GM23248 (cell line): ENCODE results near the gene MYO1D. TPM values are rescaled to one million over a fixed set of nuclear protein-coding genes. Genes with fewer than 3 reads are reported as not detected.
A peak's percentile ranks its signal among the peaks of the same experiment; 100 is the strongest.

ENCODE experiments used
- DNase-seq: peaks from one replicate; pipeline ENCODE4 v3.0.0-alpha.2; 2015
- H2AFZ ChIP-seq: fragments of 200-600 bp; sonication (generic); 2 replicates; pipeline ENCODE4 v1.6.1; 2016; ENCODE audit warnings: antibody characterized with exemption
- H3F3A ChIP-seq: fragments of 200-600 bp; sonication (generic); 2 replicates; pipeline ENCODE4 v1.6.1; 2016; ENCODE audit warnings: mild to moderate bottlenecking, antibody characterized with exemption, mixed run types; ENCODE audit not compliant: insufficient read depth
- H3K27ac ChIP-seq: fragments of 200-600 bp; sonication (generic); 2 replicates; pipeline ENCODE4 v1.5.1; 2016; ENCODE audit warnings: mild to moderate bottlenecking
- H3K27me3 ChIP-seq: fragments of 200-600 bp; sonication (generic); replicated peaks from 2 replicates; pipeline ENCODE4 v1.6.1; 2016; ENCODE audit warnings: mild to moderate bottlenecking; ENCODE audit not compliant: insufficient read depth
- H3K36me3 ChIP-seq: fragments of 200-600 bp; sonication (generic); 2 replicates; pipeline ENCODE4 v1.6.1; 2016; ENCODE audit warnings: low read depth, mild to moderate bottlenecking
- H3K4me1 ChIP-seq: fragments of 200-600 bp; sonication (generic); 2 replicates; pipeline ENCODE4 v1.6.1; 2016; ENCODE audit warnings: mild to moderate bottlenecking; ENCODE audit not compliant: insufficient read depth
- H3K4me2 ChIP-seq: fragments of 200-600 bp; sonication (generic); one replicate; pipeline ENCODE4 v1.6.1; 2016; ENCODE audit warnings: mild to moderate bottlenecking; ENCODE audit not compliant: unreplicated experiment
- H3K4me3 ChIP-seq: fragments of 200-600 bp; sonication (generic); 2 replicates; pipeline ENCODE4 v1.5.1; 2016; ENCODE audit warnings: mild to moderate bottlenecking
- H3K79me2 ChIP-seq: fragments of 200-600 bp; sonication (generic); 2 replicates; pipeline ENCODE4 v1.6.1; 2016; ENCODE audit warnings: mild to moderate bottlenecking; ENCODE audit not compliant: insufficient read depth
- H3K9ac ChIP-seq: fragments of 200-600 bp; sonication (generic); 2 replicates; pipeline ENCODE4 v1.6.1; 2016; ENCODE audit warnings: mild to moderate bottlenecking
- H3K9me2 ChIP-seq: fragments of 200-600 bp; sonication (generic); 2 replicates; pipeline ENCODE4 v1.6.1; 2016; ENCODE audit warnings: mixed run types, mild to moderate bottlenecking, moderate library complexity; ENCODE audit not compliant: insufficient read depth
- H3K9me3 ChIP-seq: fragments of 200-600 bp; sonication (generic); one replicate; pipeline ENCODE4 v1.6.1; 2017; ENCODE audit warnings: low read depth
- H4K20me1 ChIP-seq: fragments of 200-600 bp; sonication (generic); 2 replicates; pipeline ENCODE4 v1.6.0; 2016; ENCODE audit not compliant: insufficient read depth
- EZH2 ChIP-seq: fragments of 200-600 bp; sonication (generic); IDR thresholded peaks from 2 replicates; pipeline ENCODE4 v1.6.1; 2018; ENCODE audit warnings: antibody characterized with exemption, mild to moderate bottlenecking; ENCODE audit not compliant: insufficient read depth, poor library complexity, severe bottlenecking
- EZH2phosphoT487 ChIP-seq: fragments of 200-600 bp; sonication (generic); IDR thresholded peaks from 2 replicates; pipeline ENCODE4 v1.6.1; 2018; ENCODE audit warnings: antibody characterized with exemption, moderate library complexity, mild to moderate bottlenecking, low read depth; ENCODE audit not compliant: insufficient read depth
- WGBS, 2 experiments: methylation state at CpG; one replicate each; pipeline ENCODE4 v1.1.6; 2015 to 2017; ENCODE audit warnings: low lambda C conversion rate in 2 of 2, low coverage in 1 of 2; ENCODE audit errors: missing lambda C conversion rate in 2 of 2; 5-methylcytosine and 5-hydroxymethylcytosine counted together
- in situ Hi-C: fragments of 300-500 bp; cut with MboI; formaldehyde crosslinking; loops from 2 replicates; pipeline ENCODE4 v1.15.0; 2020
- polyA plus RNA-seq: library from polyadenylated mRNA; unstranded; fragments of >200 nt; fragmentation: Nextera tagmentation; extraction: Ambion mirVana; gene quantifications from 2 replicates; pipeline ENCODE4 v1.2.1, GENCODE V29; 2016
- total RNA-seq: library from RNA; depleted of rRNA; stranded (reverse); fragments of >200 nt; shearing (Covaris generic); gene quantifications from 2 replicates; pipeline ENCODE4 v1.2.3, GENCODE V29; 2014

MYO1D gene
- total and polyA plus RNA-seq, 2 experiments from 2014 or later: 54.1 to 99.5 TPM

DNA sequence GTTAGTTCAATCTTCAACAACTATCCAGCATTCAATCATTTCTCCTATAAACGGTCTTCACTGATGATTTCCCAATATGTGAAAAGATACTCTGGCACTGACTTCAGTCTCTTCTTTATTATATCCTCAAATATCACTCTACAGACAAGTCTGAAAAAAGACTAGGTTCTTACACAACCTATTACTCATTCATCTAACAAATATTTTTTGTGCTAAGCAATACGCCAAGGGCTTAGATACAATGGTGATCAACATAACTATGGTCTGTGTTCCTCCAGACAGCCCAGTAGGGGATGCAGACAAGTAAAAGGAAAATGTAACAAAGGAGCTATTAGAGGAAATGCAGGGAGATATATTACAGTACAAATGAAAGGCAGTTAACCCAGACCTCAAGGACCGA, 63.9 kb downstream of the MYO1D start:
- Histone ChIP-seq H3K27me3 (no peaks in the 10 kb centered on the region), H3K79me2 (peaks cover 57% of the 10 kb centered on the region), H3K36me3 (no peaks in the 10 kb centered on the region), H3K9ac (peak overlapping the region; percentile 56), H3K4me1 (peaks cover 31% of the 10 kb centered on the region), H3K9me2 (no peaks in the 10 kb centered on the region; the same call in 1 of the 2 replicates), H4K20me1 (no peaks in the 10 kb centered on the region), H3K4me3 (no peak overlapping the region), H2AFZ (no peak overlapping the region), H3K9me3 (no peaks in the 10 kb centered on the region), H3F3A (peaks cover 18% of the 10 kb centered on the region), H3K27ac (peak overlapping the region; percentile 78), H3K4me2 (peak overlapping the region; percentile 59)
- TF ChIP-seq EZH2 (no peak), EZH2phosphoT487 (no peak)
- peak; percentile 89 for DNase-seq
- 17 to 22% methylated on average over 3 of the region's 3 CpGs for WGBS, 2 experiments
- in situ Hi-C loops: no loop called here

GRCh38 chr17:32810690-32811089, 66.2 kb downstream of the MYO1D start:
- Histone ChIP-seq H3K9me2 (no peaks in the 10 kb centered on the region; the same call in 1 of the 2 replicates), H3K4me1 (peaks cover 42% of the 10 kb centered on the region), H3K36me3 (no peaks in the 10 kb centered on the region), H3K4me3 (no peak overlapping the region), H2AFZ (no peak overlapping the region), H3K27ac (no peak overlapping the region), H3K9ac (no peak overlapping the region), H4K20me1 (no peaks in the 10 kb centered on the region), H3K27me3 (no peaks in the 10 kb centered on the region), H3F3A (peaks cover 18% of the 10 kb centered on the region), H3K4me2 (no peak overlapping the region), H3K9me3 (no peaks in the 10 kb centered on the region), H3K79me2 (peaks cover 45% of the 10 kb centered on the region)
- TF ChIP-seq EZH2phosphoT487: no peak
- TF ChIP-seq EZH2: no peak
- 95 to 100% methylated on average over 5 of the region's 5 CpGs for WGBS, 2 experiments
- in situ Hi-C loops: no loop called here
- DNase-seq: no peak

GRCh38 chr17:32807577-32807976, 69.3 kb downstream of the MYO1D start:
- peaks cover 32% of the 10 kb centered on the region for H3F3A ChIP-seq
- peaks cover 27% of the 10 kb centered on the region for H3K79me2 ChIP-seq
- no peaks in the 10 kb centered on the region for H4K20me1 ChIP-seq
- H3K27ac ChIP-seq: no peak overlapping the region
- H3K4me2 ChIP-seq: no peak overlapping the region
- WGBS, 2 experiments: 81 to 92% methylated on average over 3 of the region's 3 CpGs
- H2AFZ ChIP-seq: no peak overlapping the region
- H3K4me1 ChIP-seq: peaks cover 60% of the 10 kb centered on the region
- in situ Hi-C loops: no loop called here
- H3K27me3 ChIP-seq: no peaks in the 10 kb centered on the region
- no peaks in the 10 kb centered on the region for H3K9me3 ChIP-seq
- H3K9me2 ChIP-seq: no peaks in the 10 kb centered on the region
- no peak for DNase-seq
- H3K4me3 ChIP-seq: no peak overlapping the region
- H3K36me3 ChIP-seq: no peaks in the 10 kb centered on the region
- TF ChIP-seq EZH2phosphoT487 (no peak), EZH2 (no peak)
- no peak overlapping the region for H3K9ac ChIP-seq

GRCh38 chr17:32806646-32807045, 70.3 kb downstream of the MYO1D start:
- no peak overlapping the region for H3K4me3 ChIP-seq

More at GRCh38 chr17:32806646-32807045, 70.3 kb downstream of the MYO1D start:
- H3K9ac ChIP-seq: no peak overlapping the region
- no peaks in the 10 kb centered on the region for H3K9me2 ChIP-seq
- peaks cover 61% of the 10 kb centered on the region for H3K4me1 ChIP-seq
- WGBS, 2 experiments: 70 to 88% methylated on average over 2 of the region's 2 CpGs
- no peaks in the 10 kb centered on the region for H3K36me3 ChIP-seq
- no peak overlapping the region for H3K27ac ChIP-seq
- peaks cover 33% of the 10 kb centered on the region; the same call in 1 of the 2 replicates for H3F3A ChIP-seq
- DNase-seq: no peak
- no peak for TF ChIP-seq EZH2phosphoT487
- no peak for TF ChIP-seq EZH2
- no peaks in the 10 kb centered on the region for H4K20me1 ChIP-seq
- in situ Hi-C loops: no loop called here
- H3K4me2 ChIP-seq: no peak overlapping the region
- H3K9me3 ChIP-seq: no peaks in the 10 kb centered on the region
- no peak overlapping the region for H2AFZ ChIP-seq
- H3K79me2 ChIP-seq: peaks cover 36% of the 10 kb centered on the region
- no peaks in the 10 kb centered on the region for H3K27me3 ChIP-seq
